BLaER1 (cell line): ENCODE measurements around the gene STXBP6.

Experiments
- H3K27ac ChIP-seq: shearing (Covaris generic); formaldehyde crosslinking; 2 replicates; pipeline ENCODE4 v1.8.1; 2022
- H3K27me3 ChIP-seq: shearing (Covaris generic); formaldehyde crosslinking; 2 replicates; pipeline ENCODE4 v1.8.1; 2022
- H3K36me3 ChIP-seq: shearing (Covaris generic); formaldehyde crosslinking; 2 replicates; pipeline ENCODE4 v1.8.1; 2022
- H3K4me1 ChIP-seq: shearing (Covaris generic); formaldehyde crosslinking; 2 replicates; pipeline ENCODE4 v1.8.1; 2022
- H3K4me2 ChIP-seq: shearing (Covaris generic); formaldehyde crosslinking; 2 replicates; pipeline ENCODE4 v1.8.1; 2022
- H3K4me3 ChIP-seq: shearing (Covaris generic); formaldehyde crosslinking; 2 replicates; pipeline ENCODE4 v1.8.1; 2022
- H3K9ac ChIP-seq: shearing (Covaris generic); formaldehyde crosslinking; 2 replicates; pipeline ENCODE4 v1.8.1; 2022
- H3K9me3 ChIP-seq: shearing (Covaris generic); formaldehyde crosslinking; 2 replicates; pipeline ENCODE4 v1.8.1; 2022
- H4K20me1 ChIP-seq: shearing (Covaris generic); formaldehyde crosslinking; 2 replicates; pipeline ENCODE4 v1.8.1; 2022
- Cebpa-rat ChIP-seq: shearing (Covaris generic); IDR thresholded peaks from 2 replicates; pipeline ENCODE4 v1.8.1; 2022

STXBP6 gene

GRCh38 chr14:24829862-24830261, 220.1 kb downstream of the STXBP6 start:
- Histone ChIP-seq H3K9me3 (no peaks in the 10 kb centered on the region), H3K4me1 (no peaks in the 10 kb centered on the region), H3K4me2 (no peak overlapping the region), H3K27me3 (no peaks in the 10 kb centered on the region), H3K4me3 (no peak overlapping the region), H3K36me3 (no peaks in the 10 kb centered on the region), H3K9ac (no peak overlapping the region), H3K27ac (no peak overlapping the region), H4K20me1 (no peaks in the 10 kb centered on the region)
- no peak for TF ChIP-seq Cebpa-rat

GRCh38 chr14:24828486-24828885, 221.5 kb downstream of the STXBP6 start:
- no peaks in the 10 kb centered on the region for H3K4me1 ChIP-seq
- no peaks in the 10 kb centered on the region for H3K27me3 ChIP-seq
- no peaks in the 10 kb centered on the region for H3K36me3 ChIP-seq
- H3K27ac ChIP-seq: no peak overlapping the region
- no peak overlapping the region for H3K9ac ChIP-seq
- no peak overlapping the region for H3K4me3 ChIP-seq
- H3K4me2 ChIP-seq: no peak overlapping the region
- TF ChIP-seq Cebpa-rat: no peak
- no peaks in the 10 kb centered on the region for H3K9me3 ChIP-seq
- H4K20me1 ChIP-seq: no peaks in the 10 kb centered on the region

- H4K20me1 ChIP-seq: no peaks in the 10 kb centered on the region
- H3K9ac ChIP-seq: no peak overlapping the region
- no peak overlapping the region for H3K4me2 ChIP-seq
- no peak overlapping the region for H3K4me3 ChIP-seq
- no peaks in the 10 kb centered on the region for H3K36me3 ChIP-seq
- no peaks in the 10 kb centered on the region for H3K4me1 ChIP-seq
- no peaks in the 10 kb centered on the region for H3K27me3 ChIP-seq
- H3K27ac ChIP-seq: no peak overlapping the region
- no peaks in the 10 kb centered on the region for H3K9me3 ChIP-seq
- no peak for TF ChIP-seq Cebpa-rat
Measured at GRCh38 chr14:24826390-24826789, 223.6 kb downstream of the STXBP6 start.

GRCh38 chr14:24820616-24821015, 229.3 kb downstream of the STXBP6 start:
- Histone ChIP-seq H4K20me1 (no peaks in the 10 kb centered on the region), H3K27ac (no peak overlapping the region), H3K4me2 (no peak overlapping the region), H3K4me3 (no peak overlapping the region), H3K9ac (no peak overlapping the region), H3K9me3 (no peaks in the 10 kb centered on the region), H3K27me3 (no peaks in the 10 kb centered on the region), H3K4me1 (no peaks in the 10 kb centered on the region), H3K36me3 (no peaks in the 10 kb centered on the region)
- no peak for TF ChIP-seq Cebpa-rat

- no peak overlapping the region for H3K9ac ChIP-seq
- no peak overlapping the region for H3K27ac ChIP-seq
- no peak overlapping the region for H3K4me3 ChIP-seq
- H3K9me3 ChIP-seq: no peaks in the 10 kb centered on the region
- TF ChIP-seq Cebpa-rat: no peak
- no peaks in the 10 kb centered on the region for H3K4me1 ChIP-seq
- no peaks in the 10 kb centered on the region for H3K27me3 ChIP-seq
- no peaks in the 10 kb centered on the region for H3K36me3 ChIP-seq
- H3K4me2 ChIP-seq: no peak overlapping the region
- H4K20me1 ChIP-seq: no peaks in the 10 kb centered on the region
Measured at GRCh38 chr14:24818823-24819341, 231.1 kb downstream of the STXBP6 start.

GRCh38 chr14:24818058-24818822, 231.7 kb downstream of the STXBP6 start:
- no peak overlapping the region for H3K4me3 ChIP-seq
- no peaks in the 10 kb centered on the region for H3K4me1 ChIP-seq
- H3K4me2 ChIP-seq: no peak overlapping the region
- H4K20me1 ChIP-seq: no peaks in the 10 kb centered on the region
- TF ChIP-seq Cebpa-rat: no peak
- no peaks in the 10 kb centered on the region for H3K27me3 ChIP-seq
- H3K9ac ChIP-seq: no peak overlapping the region
- H3K36me3 ChIP-seq: no peaks in the 10 kb centered on the region
- no peaks in the 10 kb centered on the region for H3K9me3 ChIP-seq
- no peak overlapping the region for H3K27ac ChIP-seq

GRCh38 chr14:24817212-24818057, 232.5 kb downstream of the STXBP6 start:
- Histone ChIP-seq H3K4me2 (no peak overlapping the region), H3K27ac (no peak overlapping the region)

GRCh38 chr14:24816929-24817211, 233.1 kb downstream of the STXBP6 start:
- Histone ChIP-seq H4K20me1 (no peaks in the 10 kb centered on the region), H3K27me3 (no peaks in the 10 kb centered on the region), H3K4me3 (no peak overlapping the region), H3K4me2 (no peak overlapping the region), H3K27ac (no peak overlapping the region), H3K9ac (no peak overlapping the region), H3K4me1 (no peaks in the 10 kb centered on the region), H3K36me3 (no peaks in the 10 kb centered on the region), H3K9me3 (no peaks in the 10 kb centered on the region)
- no peak for TF ChIP-seq Cebpa-rat

More at GRCh38 chr14:24817212-24818057, 232.5 kb downstream of the STXBP6 start:
- Histone ChIP-seq H3K4me3 (no peak overlapping the region), H3K36me3 (no peaks in the 10 kb centered on the region), H3K9ac (no peak overlapping the region), H3K27me3 (no peaks in the 10 kb centered on the region), H3K9me3 (no peaks in the 10 kb centered on the region), H4K20me1 (no peaks in the 10 kb centered on the region), H3K4me1 (no peaks in the 10 kb centered on the region)
- TF ChIP-seq Cebpa-rat: no peak

GRCh38 chr14:24816011-24816928, 233.7 kb downstream of the STXBP6 start:
- H3K27me3 ChIP-seq: no peaks in the 10 kb centered on the region
- H3K4me1 ChIP-seq: no peaks in the 10 kb centered on the region
- no peak overlapping the region for H3K9ac ChIP-seq
- TF ChIP-seq Cebpa-rat: no peak
- H3K36me3 ChIP-seq: no peaks in the 10 kb centered on the region
- H3K27ac ChIP-seq: no peak overlapping the region
- H3K4me3 ChIP-seq: no peak overlapping the region
- H3K9me3 ChIP-seq: no peaks in the 10 kb centered on the region
- no peaks in the 10 kb centered on the region for H4K20me1 ChIP-seq
- no peak overlapping the region for H3K4me2 ChIP-seq
